ENCODE data around the gene KLK13.

Gene KLK13

GRCh38 chr19:51029718-51030117 lies 35.2 kb downstream of the KLK13 start:
- H3K9me3 ChIP-seq (ENCODE audit: control extremely low read depth in 1 of 5, control insufficient read depth in 4 of 5, insufficient read depth in 2 of 5, low read depth in 1 of 5, low read length in 4 of 5): no peaks in the 10 kb centered on the region
- H3K36me3 ChIP-seq (ENCODE audit: control insufficient read depth in 4 of 4, insufficient read depth in 4 of 4, low read length in 3 of 4): no peaks in the 10 kb centered on the region
- no peak overlapping the region for H3K4me3 ChIP-seq (ENCODE audit: control insufficient read depth in 1 of 7, extremely low read depth in 1 of 7, insufficient read depth in 4 of 7, low read depth in 2 of 7, low read length in 6 of 7)
- no peaks in the 10 kb centered on the region for H3K4me1 ChIP-seq (ENCODE audit: control extremely low read depth in 1 of 4, control insufficient read depth in 4 of 4, insufficient read depth in 4 of 4, low read length in 3 of 4)
- no peak for DNase-seq
- 91% methylated on average over 2 of the region's 2 CpGs for WGBS (ENCODE audit: insufficient coverage)
- H3K27ac ChIP-seq (ENCODE audit: insufficient read depth in 1 of 2, low read depth in 1 of 2, low read length in 2 of 2, poor library complexity in 1 of 2, severe bottlenecking in 2 of 2): no peak overlapping the region
- CTCF ChIA-PET: no interaction called here
- H3K27me3 ChIP-seq (replicated peaks in 2 of 5; ENCODE audit: control insufficient read depth in 4 of 5, insufficient read depth in 5 of 5, low read length in 4 of 5): peaks cover 0 to 56% (median 5%) of the 10 kb centered on the region in 5 experiments
- POLR2A ChIA-PET: no interaction called here

- peaks cover 0 to 62% (median 11%) of the 10 kb centered on the region in 5 experiments for H3K27me3 ChIP-seq (replicated peaks in 2 of 5; ENCODE audit: control insufficient read depth in 4 of 5, insufficient read depth in 5 of 5, low read length in 4 of 5)
- CTCF ChIA-PET: interaction anchor here (1.6 kb wide), 1 partner anchor 9 kb away, joined by 4 read pairs; no protein-coding TSS in a partner anchor
- no peak overlapping the region for H3K27ac ChIP-seq (ENCODE audit: insufficient read depth in 1 of 2, low read depth in 1 of 2, low read length in 2 of 2, poor library complexity in 1 of 2, severe bottlenecking in 2 of 2)
- H3K4me1 ChIP-seq (ENCODE audit: control extremely low read depth in 1 of 4, control insufficient read depth in 4 of 4, insufficient read depth in 4 of 4, low read length in 3 of 4): no peaks in the 10 kb centered on the region
- no peaks in the 10 kb centered on the region for H3K9me3 ChIP-seq (ENCODE audit: control extremely low read depth in 1 of 5, control insufficient read depth in 4 of 5, insufficient read depth in 2 of 5, low read depth in 1 of 5, low read length in 4 of 5)
- no peaks in the 10 kb centered on the region for H3K36me3 ChIP-seq (ENCODE audit: control insufficient read depth in 4 of 4, insufficient read depth in 4 of 4, low read length in 3 of 4)
- no peak for DNase-seq
- WGBS (ENCODE audit: insufficient coverage): 63% methylated on average over 1 of the region's 5 CpGs
- POLR2A ChIA-PET: no interaction called here
- no peak overlapping the region for H3K4me3 ChIP-seq (ENCODE audit: control insufficient read depth in 1 of 7, extremely low read depth in 1 of 7, insufficient read depth in 4 of 7, low read depth in 2 of 7, low read length in 6 of 7)
Observed at GRCh38 chr19:51027873-51028272, 37.0 kb downstream of the KLK13 start.

- WGBS (ENCODE audit: insufficient coverage): 69% methylated on average over 12 of the region's 14 CpGs
Observed at GRCh38 chr19:51027126-51027806, 37.6 kb downstream of the KLK13 start.

DNA sequence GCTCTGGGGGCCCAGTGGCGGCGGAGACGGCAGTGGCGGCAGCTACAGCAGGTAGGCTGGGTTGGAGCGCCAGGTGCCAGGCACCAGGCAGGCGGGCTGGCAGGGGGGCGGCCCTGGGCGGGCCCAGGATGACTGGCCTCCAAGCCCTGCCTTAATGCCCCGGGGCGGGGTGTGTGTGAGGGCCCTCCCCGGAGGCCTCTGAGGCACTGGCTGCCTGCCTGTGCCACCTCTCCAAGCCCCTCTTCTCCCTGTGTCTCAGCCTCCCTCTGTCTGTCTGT lies 38.4 kb downstream of the KLK13 start, which contains the start of gene KLK11:
TSS of gene KLK11 (minus strand) at position 63 of the 278 bp plus-strand sequence. CDS start 985 bp downstream, outside the sequence.
- Histone ChIP-seq H3K27me3 (replicated peaks in 2 of 5; ENCODE audit: control insufficient read depth in 4 of 5, insufficient read depth in 5 of 5, low read length in 4 of 5) (peaks cover 0 to 66% (median 11%) of the 10 kb centered on the region in 5 experiments), H3K9me3 (ENCODE audit: control extremely low read depth in 1 of 5, control insufficient read depth in 4 of 5, insufficient read depth in 2 of 5, low read depth in 1 of 5, low read length in 4 of 5) (no peaks in the 10 kb centered on the region)
- CTCF ChIA-PET: no interaction called here

More at GRCh38 chr19:51027126-51027806, 37.6 kb downstream of the KLK13 start:
- H3K27me3 ChIP-seq (replicated peaks in 2 of 5; ENCODE audit: control insufficient read depth in 4 of 5, insufficient read depth in 5 of 5, low read length in 4 of 5): peaks cover 0 to 65% (median 11%) of the 10 kb centered on the region in 5 experiments
- ChIA-PET POLR2A (no interaction called here), CTCF (interaction anchor here (1.6 kb wide), 1 partner anchor 8 kb away, joined by 4 read pairs; no protein-coding TSS in a partner anchor)
- H3K4me3 ChIP-seq (ENCODE audit: control insufficient read depth in 1 of 7, extremely low read depth in 1 of 7, insufficient read depth in 4 of 7, low read depth in 2 of 7, low read length in 6 of 7): no peak overlapping the region
- H3K9me3 ChIP-seq (ENCODE audit: control extremely low read depth in 1 of 5, control insufficient read depth in 4 of 5, insufficient read depth in 2 of 5, low read depth in 1 of 5, low read length in 4 of 5): no peaks in the 10 kb centered on the region
- no peak overlapping the region for H3K27ac ChIP-seq (ENCODE audit: insufficient read depth in 1 of 2, low read depth in 1 of 2, low read length in 2 of 2, poor library complexity in 1 of 2, severe bottlenecking in 2 of 2)
- DNase-seq: no peak
- H3K4me1 ChIP-seq (ENCODE audit: control extremely low read depth in 1 of 4, control insufficient read depth in 4 of 4, insufficient read depth in 4 of 4, low read length in 3 of 4): no peaks in the 10 kb centered on the region
- H3K36me3 ChIP-seq (ENCODE audit: control insufficient read depth in 4 of 4, insufficient read depth in 4 of 4, low read length in 3 of 4): no peaks in the 10 kb centered on the region

GRCh38 chr19:51025809-51026553 lies 38.9 kb downstream of the KLK13 start:
- H3K27me3 ChIP-seq (replicated peaks in 2 of 5; ENCODE audit: control insufficient read depth in 4 of 5, insufficient read depth in 5 of 5, low read length in 4 of 5): peaks cover 0 to 66% (median 13%) of the 10 kb centered on the region in 5 experiments
- 81% methylated on average over 16 of the region's 18 CpGs for WGBS (ENCODE audit: insufficient coverage)

More for the DNA sequence above, 38.4 kb downstream of the KLK13 start, which contains the start of gene KLK11:
- Histone ChIP-seq H3K4me1 (ENCODE audit: control extremely low read depth in 1 of 4, control insufficient read depth in 4 of 4, insufficient read depth in 4 of 4, low read length in 3 of 4) (no peaks in the 10 kb centered on the region), H3K27ac (ENCODE audit: insufficient read depth in 1 of 2, low read depth in 1 of 2, low read length in 2 of 2, poor library complexity in 1 of 2, severe bottlenecking in 2 of 2) (no peak within 1 kb of the TSS), H3K4me3 (ENCODE audit: control insufficient read depth in 1 of 7, extremely low read depth in 1 of 7, insufficient read depth in 4 of 7, low read depth in 2 of 7, low read length in 6 of 7) (no peak within 1 kb of the TSS), H3K36me3 (ENCODE audit: control insufficient read depth in 4 of 4, insufficient read depth in 4 of 4, low read length in 3 of 4) (no peaks in the 10 kb centered on the region)
- POLR2A ChIA-PET: no interaction called here
- DNase-seq: no peak
- 78% methylated on average over 6 of the region's 11 CpGs for WGBS (ENCODE audit: insufficient coverage)

GRCh38 chr19:51025401-51025800 lies 39.5 kb downstream of the KLK13 start:
- H3K4me1 ChIP-seq (ENCODE audit: control extremely low read depth in 1 of 4, control insufficient read depth in 4 of 4, insufficient read depth in 4 of 4, low read length in 3 of 4): no peaks in the 10 kb centered on the region
- H3K4me3 ChIP-seq (ENCODE audit: control insufficient read depth in 1 of 7, extremely low read depth in 1 of 7, insufficient read depth in 4 of 7, low read depth in 2 of 7, low read length in 6 of 7): no peak overlapping the region
- no peaks in the 10 kb centered on the region for H3K9me3 ChIP-seq (ENCODE audit: control extremely low read depth in 1 of 5, control insufficient read depth in 4 of 5, insufficient read depth in 2 of 5, low read depth in 1 of 5, low read length in 4 of 5)
- no peaks in the 10 kb centered on the region for H3K36me3 ChIP-seq (ENCODE audit: control insufficient read depth in 4 of 4, insufficient read depth in 4 of 4, low read length in 3 of 4)
- 50% methylated on average over 1 of the region's 6 CpGs for WGBS (ENCODE audit: insufficient coverage)
- H3K27me3 ChIP-seq (replicated peaks in 2 of 5; ENCODE audit: control insufficient read depth in 4 of 5, insufficient read depth in 5 of 5, low read length in 4 of 5): peaks cover 0 to 68% (median 15%) of the 10 kb centered on the region in 5 experiments
- no peak overlapping the region for H3K27ac ChIP-seq (ENCODE audit: insufficient read depth in 1 of 2, low read depth in 1 of 2, low read length in 2 of 2, poor library complexity in 1 of 2, severe bottlenecking in 2 of 2)
- CTCF ChIA-PET: no interaction called here
- POLR2A ChIA-PET: no interaction called here
- DNase-seq: no peak

More at GRCh38 chr19:51025809-51026553, 38.9 kb downstream of the KLK13 start:
- POLR2A ChIA-PET: no interaction called here
- DNase-seq: no peak
- Histone ChIP-seq H3K27ac (ENCODE audit: insufficient read depth in 1 of 2, low read depth in 1 of 2, low read length in 2 of 2, poor library complexity in 1 of 2, severe bottlenecking in 2 of 2) (no peak overlapping the region), H3K4me1 (ENCODE audit: control extremely low read depth in 1 of 4, control insufficient read depth in 4 of 4, insufficient read depth in 4 of 4, low read length in 3 of 4) (no peaks in the 10 kb centered on the region), H3K9me3 (ENCODE audit: control extremely low read depth in 1 of 5, control insufficient read depth in 4 of 5, insufficient read depth in 2 of 5, low read depth in 1 of 5, low read length in 4 of 5) (no peaks in the 10 kb centered on the region), H3K4me3 (ENCODE audit: control insufficient read depth in 1 of 7, extremely low read depth in 1 of 7, insufficient read depth in 4 of 7, low read depth in 2 of 7, low read length in 6 of 7) (no peak overlapping the region), H3K36me3 (ENCODE audit: control insufficient read depth in 4 of 4, insufficient read depth in 4 of 4, low read length in 3 of 4) (no peaks in the 10 kb centered on the region)
- CTCF ChIA-PET: no interaction called here

GRCh38 chr19:51024924-51025323 lies 40.0 kb downstream of the KLK13 start:
- no peaks in the 10 kb centered on the region for H3K36me3 ChIP-seq (ENCODE audit: control insufficient read depth in 4 of 4, insufficient read depth in 4 of 4, low read length in 3 of 4)
- no peak overlapping the region for H3K4me3 ChIP-seq (ENCODE audit: control insufficient read depth in 1 of 7, extremely low read depth in 1 of 7, insufficient read depth in 4 of 7, low read depth in 2 of 7, low read length in 6 of 7)
- ChIA-PET CTCF (no interaction called here), POLR2A (no interaction called here)
- H3K9me3 ChIP-seq (ENCODE audit: control extremely low read depth in 1 of 5, control insufficient read depth in 4 of 5, insufficient read depth in 2 of 5, low read depth in 1 of 5, low read length in 4 of 5): no peaks in the 10 kb centered on the region
- no peak for DNase-seq
- peaks cover 0 to under 1% (median 0%) of the 10 kb centered on the region in 4 experiments for H3K4me1 ChIP-seq (ENCODE audit: control extremely low read depth in 1 of 4, control insufficient read depth in 4 of 4, insufficient read depth in 4 of 4, low read length in 3 of 4)
- H3K27ac ChIP-seq (ENCODE audit: insufficient read depth in 1 of 2, low read depth in 1 of 2, low read length in 2 of 2, poor library complexity in 1 of 2, severe bottlenecking in 2 of 2): no peak overlapping the region
- 37% methylated on average over 2 of the region's 5 CpGs for WGBS (ENCODE audit: insufficient coverage)
- peaks cover 0 to 73% (median 20%) of the 10 kb centered on the region in 5 experiments for H3K27me3 ChIP-seq (replicated peaks in 2 of 5; ENCODE audit: control insufficient read depth in 4 of 5, insufficient read depth in 5 of 5, low read length in 4 of 5)

Measured in common myeloid progenitor, CD34-positive (primary cell).